Panc1 (cell line): Measurements from ENCODE around the gene NWD2. TPM values are rescaled to one million over a fixed set of nuclear protein-coding genes. Genes with fewer than 3 reads are reported as not detected.

Experiments
- ATAC-seq: fragments of 200-7000 bp; cut with Tn5 transposase; 2 replicates; pipeline ENCODE4 v1.9.1; 2020; ENCODE audit warnings: mild to moderate bottlenecking, moderate library complexity
- BruUV-seq: library from RNA; stranded (reverse); fragments of 400-500 nt; replicated peaks from 2 replicates; lab custom pipeline; 2021; lab: Mats Ljungman, UMichigan
- CTCF ChIA-PET: fragments of 300-600 bp; sonication (Branson Sonifier 250); formaldehyde crosslinking; loops from one replicate; lab custom pipeline; 2022; ENCODE audit warnings: antibody characterized with exemption; lab: Charles Lee
- POLR2A ChIA-PET: fragments of 300-600 bp; sonication (Branson Sonifier 250); formaldehyde crosslinking; loops from one replicate; lab custom pipeline; 2022; ENCODE audit warnings: antibody characterized with exemption; lab: Charles Lee
- DNase-seq: peaks from one replicate; pipeline ENCODE4 v3.0.0-alpha.2; 2010; ENCODE audit warnings: low read depth, low spot score
- H3K27ac ChIP-seq: 2 replicates; pipeline ENCODE4 v1.5.1; 2011; ENCODE audit warnings: mild to moderate bottlenecking, low read length, inconsistent platforms
- H3K27me3 ChIP-seq: fragments of 200-500 bp; sonication (Bioruptor generic); 2 replicates; pipeline ENCODE4 v1.6.0; 2014; ENCODE audit warnings: low read length, inconsistent platforms; ENCODE audit not compliant: control insufficient read depth, insufficient read depth
- H3K36me3 ChIP-seq: fragments of 200-500 bp; sonication (Bioruptor generic); 2 replicates; pipeline ENCODE4 v1.5.1; 2014; ENCODE audit warnings: inconsistent platforms, mild to moderate bottlenecking, low read length, moderate library complexity; ENCODE audit not compliant: control insufficient read depth, insufficient read depth
- H3K4me1 ChIP-seq: 2 replicates; pipeline ENCODE4 v1.5.1; 2011; ENCODE audit warnings: inconsistent platforms, mild to moderate bottlenecking, low read length, moderate library complexity; ENCODE audit not compliant: control insufficient read depth, insufficient read depth
- H3K4me3 ChIP-seq, 2 experiments: 2 replicates each; pipeline ENCODE4 v1.5.1; 2011 to 2012; ENCODE audit warnings: low read depth in 2 of 2, low read length in 2 of 2, mild to moderate bottlenecking in 2 of 2, inconsistent platforms in 1 of 2, moderate library complexity in 1 of 2
- H3K9me3 ChIP-seq: fragments of 200-500 bp; sonication (Bioruptor generic); 2 replicates; pipeline ENCODE4 v1.5.1; 2014; ENCODE audit warnings: low read depth, mild to moderate bottlenecking, inconsistent platforms, low read length, moderate library complexity; ENCODE audit not compliant: control insufficient read depth, insufficient read depth
- CTCF ChIP-seq: fragments of 450-650 bp; IDR thresholded peaks from 2 replicates; pipeline ENCODE4 v1.5.1; 2017; ENCODE audit warnings: mild to moderate bottlenecking
- POLR2AphosphoS5 ChIP-seq: IDR thresholded peaks from 2 replicates; pipeline ENCODE4 v1.6.1; 2012; ENCODE audit warnings: mild to moderate bottlenecking, low read depth, low read length, moderate library complexity
- REST ChIP-seq, 2 experiments: IDR thresholded peaks; 2 replicates each; pipeline ENCODE4 v1.6.1; 2011 to 2012; ENCODE audit warnings: low read depth in 2 of 2, control low read depth in 1 of 2, low read length in 1 of 2, mild to moderate bottlenecking in 1 of 2, moderate library complexity in 1 of 2; ENCODE audit not compliant: insufficient read depth in 1 of 2
- SIN3A ChIP-seq: IDR thresholded peaks from 2 replicates; pipeline ENCODE4 v1.6.1; 2012; ENCODE audit warnings: low read depth, mild to moderate bottlenecking, low read length, moderate library complexity, borderline replicate concordance; ENCODE audit not compliant: insufficient read depth
- TCF7L2 ChIP-seq: IDR thresholded peaks from 2 replicates; pipeline ENCODE4 v1.6.1; 2011; ENCODE audit warnings: mild to moderate bottlenecking, low read depth, low read length, inconsistent platforms
- in situ Hi-C: cut with HindIII; loops from 2 replicates; pipeline ENCODE4 v1.10.0; 2016; ENCODE audit warnings: low sequenced_read_pairs, low pct_unique_long_range_greater_than_20kb
- intact Hi-C: fragments of 100-400 bp; cut with micrococcal nuclease; formaldehyde crosslinking; loops from one replicate; pipeline ENCODE4 v1.10.0; 2022; ENCODE audit not compliant: unreplicated experiment
- total RNA-seq: library from RNA; stranded (reverse); gene quantifications from one replicate; pipeline ENCODE4 v1.2.1, GENCODE V29; 2021; ENCODE audit not compliant: unreplicated experiment

The NWD2 gene
- total RNA-seq, 1 experiment from 2014 or later: not detected

GRCh38 chr4:37455301-37456131 lies 211.0 kb downstream of the NWD2 start:
- DNase-seq (no peak), ATAC-seq (no peak)
- TF ChIP-seq TCF7L2 (no peak), REST (IDR thresholded peaks at IDR 0.05; ENCODE audit: insufficient read depth in 1 of 2, low read depth in 2 of 2, low read length in 1 of 2) (no peak), SIN3A (no peak), CTCF (no peak)
- intact Hi-C loops (loop anchor here (10.0 kb wide), 1 partner anchor 579 kb away; no protein-coding TSS in a partner anchor), in situ Hi-C loops (no loop called here)
- ChIA-PET POLR2A (no interaction called here), CTCF (no interaction called here)
- BruUV-seq: no TSS peak
- no peaks in the 10 kb centered on the region for H3K36me3 ChIP-seq
- no peak overlapping the region for H3K27ac ChIP-seq
- no peak overlapping the region for H3K4me3 ChIP-seq
- H3K9me3 ChIP-seq: no peaks in the 10 kb centered on the region
- H3K4me1 ChIP-seq: no peaks in the 10 kb centered on the region
- peaks cover 12% of the 10 kb centered on the region for H3K27me3 ChIP-seq

- Histone ChIP-seq H3K4me3 (no peak overlapping the region), H3K27me3 (no peaks in the 10 kb centered on the region; the same call in 1 of the 2 replicates), H3K9me3 (no peaks in the 10 kb centered on the region), H3K27ac (no peak overlapping the region), H3K4me1 (no peaks in the 10 kb centered on the region), H3K36me3 (no peaks in the 10 kb centered on the region)
- in situ Hi-C loops (no loop called here), intact Hi-C loops (no loop called here)
- DNase-seq (no peak), ATAC-seq (no peak)
- no TSS peak for BruUV-seq
- ChIA-PET POLR2A (no interaction called here), CTCF (no interaction called here)
- no peak for TF ChIP-seq POLR2AphosphoS5
- no peak for TF ChIP-seq REST (IDR thresholded peaks at IDR 0.05; ENCODE audit: insufficient read depth in 1 of 2, low read depth in 2 of 2, low read length in 1 of 2)
- no peak for TF ChIP-seq CTCF
- no peak for TF ChIP-seq SIN3A
- TF ChIP-seq TCF7L2: no peak
These were observed 217.3 kb downstream of the NWD2 start for GRCh38 chr4:37461801-37462200.
